Endothelial cell of umbilical vein (primary cell): ENCODE measurements around the gene THBS1.

ENCODE experiments used
- CTCF ChIP-seq, 2 donors: IDR thresholded peaks; 1 replicate in 1 of 2; 2 replicates in 1 of 2; pipeline ENCODE4 v1.5.1; 2011; ENCODE audit warnings: low read length in 2 of 2, mild to moderate bottlenecking in 2 of 2, moderate library complexity in 2 of 2, control low read depth in 1 of 2, inconsistent platforms in 1 of 2, low read depth in 1 of 2; ENCODE audit not compliant: insufficient read depth in 1 of 2; ENCODE audit errors: extremely low read depth in 1 of 2
- EZH2 ChIP-seq: IDR thresholded peaks from 2 replicates; pipeline ENCODE4 v1.6.1; 2012; ENCODE audit warnings: borderline replicate concordance, low read depth, mild to moderate bottlenecking, moderate library complexity, low read length, inconsistent platforms; ENCODE audit not compliant: severe bottlenecking
- JUN ChIP-seq: IDR thresholded peaks from 2 replicates; pipeline ENCODE4 v1.6.1; 2011; ENCODE audit warnings: borderline replicate concordance, low read depth; ENCODE audit not compliant: insufficient read length, insufficient read depth
- MAX ChIP-seq: IDR thresholded peaks from 2 replicates; pipeline ENCODE4 v1.6.1; 2011; ENCODE audit not compliant: insufficient read depth, insufficient read length
- POLR2A ChIP-seq: IDR thresholded peaks from 2 replicates; pipeline ENCODE4 v1.6.1; 2012; ENCODE audit warnings: low read depth, mild to moderate bottlenecking, control low read depth, low read length
- POLR2AphosphoS5 ChIP-seq: IDR thresholded peaks from 2 replicates; pipeline ENCODE4 v1.6.1; 2012; ENCODE audit warnings: low read depth, mild to moderate bottlenecking, control low read depth, low read length, moderate library complexity; ENCODE audit not compliant: insufficient read depth

GRCh38 chr15:39639037-39639436 is 58.2 kb downstream of the THBS1 start:
- no peak for TF ChIP-seq EZH2
- TF ChIP-seq CTCF (IDR thresholded peaks at IDR 0.05; ENCODE audit: extremely low read depth in 1 of 2, insufficient read depth in 1 of 2, low read depth in 1 of 2, low read length in 2 of 2): no peak
- no peak for TF ChIP-seq POLR2A
- TF ChIP-seq JUN: no peak
- no peak for TF ChIP-seq POLR2AphosphoS5
- no peak for TF ChIP-seq MAX
